ENCODE results near the gene SCFD1.
"Not testable (repeated sequence)": the region's sequence is repeated elsewhere in the genome, so short reads cannot be mapped to it uniquely, and the experiment has no call there.

The SCFD1 gene

DNA sequence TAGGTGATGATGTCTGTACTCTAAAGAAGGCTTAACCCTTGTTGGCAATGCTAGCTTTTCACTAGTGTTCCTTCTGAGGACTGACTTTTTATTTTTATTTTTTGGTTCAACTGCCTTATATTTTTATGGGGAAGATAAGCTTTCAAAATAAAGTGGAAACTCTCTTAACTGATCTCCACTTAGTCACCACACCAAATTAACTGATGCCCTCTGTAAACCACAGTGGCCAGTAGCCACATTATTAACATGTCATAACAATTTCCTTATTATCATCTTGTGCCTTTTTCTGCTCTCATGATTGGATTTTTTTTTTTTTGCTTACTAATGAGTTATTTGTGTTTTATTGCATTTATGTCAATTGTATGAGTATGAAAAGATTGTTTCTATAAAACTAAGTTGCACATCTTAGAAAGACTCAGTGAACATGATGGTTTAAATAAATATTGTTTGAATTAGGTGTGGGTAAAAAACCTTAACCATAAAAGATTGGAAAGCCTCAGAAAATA is 56.9 kb downstream of the SCFD1 start:
- no peak for DNase-seq

DNA sequence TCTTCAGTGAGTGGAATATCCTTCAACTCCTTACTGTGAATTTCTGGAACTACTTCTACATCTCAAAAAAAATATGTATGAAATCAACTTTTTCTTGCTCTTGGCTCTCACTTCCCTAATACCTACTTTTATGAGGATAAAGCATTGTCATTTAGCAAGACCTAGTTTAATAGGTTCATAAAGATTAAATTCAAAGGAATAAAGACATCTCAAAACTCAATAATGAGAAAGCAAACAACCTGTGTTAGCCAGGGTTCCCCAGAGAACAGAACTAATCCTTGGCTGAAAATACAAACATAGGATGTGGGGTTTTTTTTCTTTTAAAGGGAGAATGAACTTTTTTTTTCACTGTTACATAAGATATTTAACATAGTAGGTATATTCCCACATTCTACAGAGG is 57.9 kb downstream of the SCFD1 start:
- DNase-seq, result no peak

DNA sequence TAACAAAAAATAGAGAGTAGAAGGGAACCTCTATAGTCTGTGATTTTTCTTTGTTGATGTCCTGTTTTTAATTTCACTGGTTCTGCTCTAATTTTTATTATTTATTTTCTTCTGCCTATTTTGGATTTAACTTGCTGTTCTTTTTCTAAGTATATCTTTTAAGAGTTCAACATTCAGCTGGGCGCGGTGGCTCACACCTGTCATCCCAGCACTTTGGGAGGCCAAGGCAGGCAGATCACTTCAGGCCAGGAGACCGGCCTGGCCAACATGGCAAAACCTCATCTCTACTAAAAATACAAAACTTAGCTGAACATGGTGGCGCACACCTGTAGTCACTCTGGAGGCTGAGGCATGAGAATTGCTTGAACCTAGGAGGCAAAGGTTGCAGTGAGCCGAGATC is 58.7 kb downstream of the SCFD1 start:
- DNase-seq, result not testable (repeated sequence)

DNA sequence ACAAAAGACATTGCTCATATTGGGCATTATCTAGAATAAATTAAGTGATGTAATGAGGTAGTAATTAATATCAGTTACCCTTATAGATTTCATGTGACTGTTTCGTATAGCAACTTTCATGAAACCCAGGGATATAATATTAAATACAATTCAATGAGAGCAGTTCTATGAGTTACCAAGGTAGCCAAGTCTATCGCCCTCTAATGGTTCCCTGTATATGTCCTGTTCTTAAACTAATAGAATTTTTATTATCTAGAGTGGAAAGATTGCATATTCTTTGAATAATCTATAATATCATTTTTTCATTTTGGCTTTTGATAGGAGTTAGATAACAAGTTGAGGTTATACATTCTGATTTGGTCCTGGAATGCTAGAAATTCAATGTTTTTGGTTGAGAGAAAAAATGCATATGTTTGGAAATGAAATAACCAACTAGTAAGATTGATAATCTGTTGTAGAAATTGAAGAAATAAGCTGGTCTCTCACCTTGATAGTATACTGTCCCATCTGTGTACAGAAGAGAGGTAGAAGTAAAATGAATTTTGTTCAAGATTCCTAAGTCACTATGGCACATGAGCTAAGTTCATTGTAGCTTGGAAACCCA is 59.7 kb downstream of the SCFD1 start:
- DNase-seq, result no peak

DNA sequence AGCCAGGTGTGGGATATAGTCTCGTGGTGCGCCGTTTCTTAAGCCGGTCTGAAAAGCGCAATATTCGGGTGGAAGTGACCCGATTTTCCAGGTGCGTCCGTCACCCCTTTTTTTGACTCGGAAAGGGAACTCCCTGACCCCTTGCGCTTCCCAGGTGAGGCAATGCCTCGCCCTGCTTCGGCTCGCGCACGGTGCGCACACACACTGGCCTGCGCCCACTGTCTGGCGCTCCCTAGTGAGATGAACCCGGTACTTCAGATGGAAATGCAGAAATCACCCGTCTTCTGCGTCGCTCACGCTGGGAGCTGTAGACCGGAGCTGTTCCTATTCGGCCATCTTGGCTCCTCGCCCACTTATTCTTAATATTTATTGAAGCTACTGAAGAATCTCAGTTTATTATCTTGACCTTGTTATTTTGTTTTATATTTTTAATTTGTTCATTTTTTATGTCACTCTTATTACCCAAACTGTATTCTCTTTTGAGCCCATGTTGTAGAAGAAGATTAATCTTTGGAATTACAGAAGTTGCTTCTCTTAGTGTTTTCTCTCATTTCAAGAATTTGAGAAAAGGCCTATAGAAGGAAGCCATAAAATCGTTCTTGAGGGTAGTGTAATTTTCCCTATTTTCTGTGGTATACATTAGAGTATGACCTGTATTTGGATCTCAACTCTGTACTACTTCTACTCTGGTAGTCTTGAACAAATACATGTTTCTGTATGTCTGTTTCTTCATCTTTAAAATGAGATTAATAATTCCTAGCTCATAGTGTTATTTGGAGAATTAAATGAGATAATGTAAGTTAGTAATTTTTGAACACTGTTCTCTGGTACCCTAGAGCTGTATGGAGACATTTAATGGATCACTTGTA is 68.6 kb downstream of the SCFD1 start:
- not testable (repeated sequence) for DNase-seq

DNA sequence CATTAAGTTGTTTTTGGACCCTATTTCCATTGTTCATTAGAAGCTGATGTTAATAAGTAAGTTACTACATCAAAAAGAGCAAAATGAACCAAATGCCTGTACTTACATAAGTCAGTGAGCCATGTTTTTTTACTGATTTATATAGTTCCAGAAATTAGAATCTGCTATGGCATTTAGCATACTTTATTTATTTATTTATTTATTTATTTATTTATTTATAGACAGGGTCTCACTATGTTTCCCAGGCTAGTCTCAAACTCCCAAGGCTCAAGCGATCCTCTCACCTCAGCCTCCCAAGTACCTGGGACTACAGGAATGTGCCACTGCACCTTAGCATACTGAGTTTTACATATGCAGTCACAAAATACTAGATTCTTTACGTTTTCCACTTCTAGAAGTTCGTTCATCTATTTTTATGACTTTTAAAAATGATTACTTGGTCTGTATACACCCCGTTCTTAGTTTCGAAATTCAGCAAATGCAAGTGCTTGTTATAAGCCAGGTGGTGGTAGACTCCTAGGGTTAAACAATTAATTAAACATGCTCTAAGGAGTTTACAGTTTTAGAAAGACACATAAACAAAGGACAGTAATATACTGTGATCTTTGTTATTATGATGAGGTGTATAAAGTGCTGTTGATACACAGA is 69.8 kb downstream of the SCFD1 start:
- no peak for DNase-seq

DNA sequence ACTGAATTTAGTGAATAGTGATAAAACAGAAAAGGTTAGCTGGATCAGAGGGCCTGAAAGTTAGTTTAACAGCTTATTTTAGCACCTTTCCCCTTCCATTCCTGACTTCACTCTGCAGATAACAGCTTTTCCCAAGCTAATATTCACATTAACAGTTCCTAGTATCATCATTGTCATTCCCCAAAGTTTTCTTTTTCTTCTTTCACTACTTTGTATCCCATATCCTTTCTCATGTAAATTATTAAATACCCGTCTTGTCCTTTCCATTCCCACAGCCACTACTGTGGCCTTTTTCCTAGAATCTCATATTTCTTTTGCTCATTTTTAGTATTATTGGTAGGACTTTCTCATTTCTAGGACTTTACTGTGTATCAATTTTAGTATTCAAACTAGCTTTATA is 70.5 kb downstream of the SCFD1 start:
- no peak for DNase-seq

DNA sequence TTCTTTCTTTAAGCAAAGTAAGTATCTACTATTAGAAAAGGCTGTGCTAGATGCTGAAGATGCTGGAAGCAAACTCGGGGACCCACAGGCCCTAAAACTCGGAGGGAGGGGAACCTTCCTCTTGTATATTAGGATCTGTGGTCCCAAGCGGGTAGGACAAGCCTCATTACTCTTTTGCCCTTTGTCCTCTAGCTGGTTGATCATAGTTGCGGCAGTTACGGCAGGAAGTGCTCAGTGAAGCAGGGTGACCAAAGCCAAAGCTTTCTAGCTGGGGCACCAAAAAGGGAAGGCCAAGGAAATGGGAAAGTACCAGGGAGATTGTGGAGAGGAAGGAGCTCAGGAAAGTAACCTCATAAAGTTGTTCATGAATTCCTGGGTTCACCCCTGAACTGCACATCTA is 76.3 kb downstream of the SCFD1 start:
- no peak for DNase-seq

DNA sequence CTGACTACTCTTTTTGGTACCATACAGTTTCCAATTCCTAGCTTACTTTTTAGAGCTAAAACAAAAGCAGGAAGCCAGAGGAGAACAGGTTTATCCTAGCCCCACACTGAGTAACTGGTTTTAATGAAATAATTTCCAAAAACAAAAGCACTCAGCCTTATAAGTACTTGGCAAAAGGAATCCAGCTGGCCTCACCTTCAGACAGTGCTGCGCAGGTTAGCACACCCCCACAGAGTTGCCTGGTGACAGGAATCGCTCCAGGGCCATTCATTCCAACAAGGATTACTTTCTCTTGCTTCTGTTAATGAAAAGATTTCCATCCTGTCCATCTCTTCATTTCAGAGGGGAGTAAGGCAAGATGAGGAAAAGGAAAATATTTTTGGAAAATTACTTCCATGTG is 84.6 kb downstream of the SCFD1 start:
- no peak for DNase-seq

DNA sequence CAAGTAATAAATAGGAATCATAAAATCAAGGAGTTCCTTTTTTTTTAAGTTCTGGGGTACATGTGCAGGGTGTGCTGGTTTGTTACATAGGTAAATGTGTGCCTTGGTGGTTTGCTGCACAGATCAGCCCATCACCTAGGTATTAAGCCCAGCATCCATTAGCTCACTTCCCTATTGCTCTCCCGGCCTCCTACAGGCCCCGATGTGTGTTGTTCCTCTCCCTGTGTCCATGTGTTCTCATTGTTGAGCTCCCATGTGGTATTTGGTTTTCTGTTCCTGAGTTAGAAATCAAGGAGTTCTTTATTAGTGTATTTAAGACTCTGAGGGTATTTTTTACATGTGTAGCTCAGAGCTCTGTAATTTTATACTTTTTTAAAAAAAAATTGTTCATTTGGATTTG is 86.0 kb downstream of the SCFD1 start:
- DNase-seq, result no peak

DNA sequence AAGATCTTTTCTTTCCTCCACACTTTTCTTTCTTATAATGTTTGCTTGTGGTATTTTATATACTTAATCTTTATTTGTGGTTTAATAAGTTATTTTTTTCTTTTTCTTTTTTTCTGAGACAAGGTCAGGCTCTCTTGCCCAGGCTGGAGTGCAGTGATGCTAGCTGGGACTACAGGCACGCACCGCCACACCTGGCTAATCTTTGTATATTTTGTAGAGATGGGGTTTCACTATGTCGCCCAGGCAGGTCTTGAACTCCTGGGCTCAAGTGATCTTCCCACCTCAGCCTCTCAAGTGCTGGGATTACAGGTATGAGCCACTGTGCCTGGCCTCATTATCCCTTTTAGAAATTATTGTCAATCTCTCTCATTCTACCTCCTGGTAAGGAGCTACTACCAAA is 87.1 kb downstream of the SCFD1 start:
- no peak for DNase-seq

DNA sequence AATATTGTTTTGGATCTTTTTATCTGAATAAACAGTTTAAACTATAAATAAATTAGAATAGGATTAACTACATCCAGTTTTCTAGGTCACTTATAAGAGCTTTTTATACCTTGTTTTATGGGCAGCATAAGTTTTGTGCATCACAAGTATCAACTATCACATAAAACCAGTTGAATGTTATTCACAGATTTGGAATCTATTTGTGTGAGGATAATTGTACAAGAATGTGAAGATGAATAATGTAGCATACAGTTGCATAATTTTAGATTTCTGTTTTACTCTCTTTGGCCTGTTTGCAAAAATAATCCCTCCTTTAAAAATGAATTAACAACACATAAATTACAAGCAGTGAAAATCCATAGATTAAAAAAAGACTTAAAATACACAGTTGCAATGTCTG is 88.8 kb downstream of the SCFD1 start:
- no peak for DNase-seq

DNA sequence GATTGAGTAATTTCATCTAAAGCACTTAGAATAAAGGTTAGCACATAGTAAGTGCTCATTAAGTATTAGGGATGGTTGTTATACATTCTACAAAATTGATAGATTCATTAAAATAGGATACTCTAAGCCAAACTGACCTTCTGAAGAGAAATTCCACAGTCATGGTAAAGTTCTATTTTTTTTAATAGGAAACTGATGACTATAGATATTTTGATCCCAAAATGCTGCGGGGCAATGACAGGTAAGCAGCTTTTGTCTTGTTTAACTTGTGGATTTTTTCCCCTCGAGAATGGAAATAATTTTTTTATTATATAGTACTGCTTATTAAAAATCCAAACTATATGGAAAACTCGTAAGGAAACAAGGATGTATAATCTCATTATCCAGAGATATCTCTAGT is 97.0 kb downstream of the SCFD1 start:
- no peak for DNase-seq

DNA sequence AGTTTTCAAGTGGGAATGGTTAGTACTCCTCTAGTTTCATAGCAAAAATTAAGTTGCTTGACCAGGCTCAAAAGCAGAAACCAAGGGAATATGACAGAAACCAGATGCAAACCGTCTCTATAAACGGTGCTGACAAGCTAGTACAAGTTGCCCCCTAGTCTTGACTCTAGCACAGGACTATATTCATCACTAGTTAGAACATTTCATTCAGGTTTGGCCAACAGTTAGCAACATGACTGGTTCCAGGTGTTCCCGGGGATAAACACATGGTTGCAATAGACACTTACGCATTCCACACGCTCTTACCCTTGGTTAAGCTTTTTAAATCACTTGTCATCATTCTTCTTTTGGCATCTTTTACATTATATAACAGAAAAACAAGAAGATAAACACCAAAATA is 103.6 kb downstream of the SCFD1 start:
- no peak for DNase-seq

DNA sequence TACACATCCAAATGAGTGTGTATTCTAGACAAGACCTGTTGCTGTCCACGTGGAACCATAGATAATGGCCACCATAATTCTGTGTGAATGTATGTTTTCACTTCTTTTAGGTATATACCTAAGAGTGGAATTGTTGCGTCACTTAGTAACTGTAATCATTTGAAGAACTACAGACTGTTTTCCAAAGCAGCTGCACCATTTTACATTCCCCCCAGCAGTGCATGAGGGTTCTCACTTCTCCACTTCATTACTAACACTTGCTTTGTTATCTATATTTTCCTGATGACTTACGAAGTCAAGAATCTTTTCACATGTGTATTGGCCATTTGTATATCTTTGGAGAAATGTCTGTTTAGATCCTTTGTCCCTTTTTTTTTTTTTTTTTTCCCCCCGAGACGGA is 106.4 kb downstream of the SCFD1 start:
- DNase-seq, result no peak

DNA sequence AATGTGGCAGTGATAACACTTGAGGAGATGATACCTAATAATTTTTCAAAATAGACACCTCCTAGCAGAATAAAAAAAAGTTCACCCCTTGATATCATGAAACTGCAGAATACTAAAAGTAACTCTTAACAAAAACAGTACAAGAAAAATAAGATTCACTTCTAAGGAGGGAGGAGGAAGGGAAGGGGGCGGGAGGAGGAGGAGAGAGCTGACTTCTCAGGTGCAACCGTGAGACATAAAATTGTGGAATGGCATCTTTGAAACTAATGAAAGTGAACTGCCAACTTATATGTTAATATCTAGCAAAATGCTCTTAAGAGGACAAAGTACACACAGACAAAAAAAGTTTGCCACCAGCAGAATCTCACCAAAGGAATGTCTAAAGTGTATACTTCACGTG is 115.8 kb downstream of the SCFD1 start:
- no peak for DNase-seq

DNA sequence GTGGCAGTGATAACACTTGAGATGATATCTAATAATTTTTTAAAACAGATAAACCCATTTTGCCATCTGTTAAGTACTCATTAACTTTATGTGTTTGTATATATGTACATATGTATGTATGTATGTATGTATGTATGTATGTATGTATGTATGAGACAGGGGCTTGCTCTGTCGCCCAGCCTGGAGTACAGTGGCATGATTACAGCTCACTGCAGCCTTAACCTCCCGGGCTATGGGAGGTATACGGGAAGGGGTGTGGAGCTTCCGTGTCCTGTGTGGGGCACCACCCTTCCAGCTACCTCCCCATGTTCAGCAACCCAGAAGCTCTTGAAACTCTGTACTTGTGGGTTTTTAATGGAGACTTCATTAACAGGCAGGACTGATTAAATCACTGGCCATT is 116.9 kb downstream of the SCFD1 start:
- DNase-seq, result no peak

DNA sequence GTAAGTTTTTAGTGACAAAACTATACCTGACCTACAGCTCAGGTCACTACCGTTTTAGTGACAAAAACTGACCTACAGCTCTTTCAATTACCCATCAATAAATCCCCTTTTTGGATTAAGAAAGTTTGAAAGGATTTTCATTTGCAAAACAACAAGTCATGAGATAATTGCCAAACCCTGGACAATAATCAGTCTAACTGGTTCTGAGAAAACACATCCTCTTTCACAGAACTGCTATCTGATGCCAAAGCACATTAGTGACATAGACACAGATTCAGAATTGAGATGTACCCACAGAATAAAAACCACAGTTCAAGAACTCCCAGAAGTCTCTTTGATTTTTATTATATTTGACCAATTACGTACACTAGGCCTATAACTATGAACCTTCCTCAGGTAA is 126.2 kb downstream of the SCFD1 start:
- DNase-seq, result no peak

DNA sequence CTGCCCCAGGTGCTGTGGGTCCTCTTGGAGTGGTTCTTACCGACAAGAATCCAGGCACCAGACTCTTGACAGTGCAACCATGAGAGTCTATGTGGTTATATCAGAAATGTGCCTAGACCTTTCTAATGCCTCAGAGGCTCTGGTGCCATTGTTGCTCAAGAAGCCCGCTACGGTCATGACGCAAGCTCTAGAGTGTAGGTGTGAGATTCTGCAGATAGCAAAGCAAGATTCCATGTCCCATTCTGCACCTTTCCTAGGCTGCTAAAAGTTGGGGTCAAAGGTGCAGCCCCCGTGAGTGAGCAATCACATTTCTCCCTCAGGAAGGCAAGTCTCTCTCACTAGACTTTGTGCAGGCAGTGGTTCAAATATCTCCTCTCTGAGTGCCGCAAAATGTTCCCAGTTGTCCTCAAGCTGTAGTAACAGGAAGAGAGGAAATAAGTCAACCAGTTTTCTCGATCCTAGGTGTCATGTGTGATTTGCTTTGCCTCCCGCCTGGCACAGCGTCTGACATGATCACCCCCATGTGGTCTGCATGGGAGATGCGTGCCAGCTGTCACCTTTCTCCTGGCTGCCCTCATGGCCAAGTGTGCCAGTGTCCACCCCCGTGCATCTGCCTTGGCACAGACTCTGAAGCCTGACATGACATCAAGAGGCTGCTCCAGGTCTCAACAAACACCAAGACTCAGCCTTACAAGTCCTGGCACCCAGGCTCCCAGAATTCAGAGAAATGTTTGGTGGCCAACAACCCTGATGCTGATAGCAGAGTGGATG is 129.7 kb downstream of the SCFD1 start:
- DNase-seq, result no peak

DNA sequence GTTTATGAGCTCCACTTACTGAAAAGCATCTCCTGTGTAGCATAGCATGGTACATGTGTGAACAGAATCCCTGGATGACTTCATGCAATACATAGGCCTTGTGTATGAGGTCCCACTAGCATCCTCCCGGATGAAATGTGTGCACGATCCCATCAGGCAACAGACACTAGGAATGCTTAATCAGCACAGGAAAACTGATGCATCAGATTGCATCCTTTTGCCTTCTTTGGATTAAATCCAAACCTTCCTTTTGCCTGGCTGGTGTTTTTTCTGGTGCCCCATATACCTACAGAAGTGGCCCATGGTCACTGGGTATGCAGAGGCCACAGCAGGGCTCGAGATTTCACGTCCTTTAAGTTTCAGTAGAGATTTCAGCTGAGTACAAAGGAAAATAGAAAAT is 131.3 kb downstream of the SCFD1 start:
- no peak for DNase-seq

DNA sequence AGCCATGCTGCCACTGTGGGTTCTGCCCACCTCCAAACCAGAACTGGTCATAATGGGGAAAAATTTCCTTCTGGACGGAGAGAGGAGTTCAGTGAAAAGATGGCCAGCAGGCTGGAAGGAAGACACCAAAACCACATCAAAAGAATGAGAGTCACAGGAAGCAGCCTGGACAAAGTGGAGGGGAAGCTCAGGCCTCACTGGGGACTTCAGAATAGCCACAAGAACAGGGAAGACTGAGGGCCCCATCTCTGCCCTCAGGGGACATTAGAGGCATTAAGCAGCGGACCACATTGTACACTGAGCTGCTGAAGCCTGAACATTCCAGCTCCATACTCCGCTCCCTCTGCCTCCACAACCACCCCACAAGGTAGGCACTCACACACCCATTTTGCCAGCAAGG is 132.7 kb downstream of the SCFD1 start:
- DNase-seq, result no peak

DNA sequence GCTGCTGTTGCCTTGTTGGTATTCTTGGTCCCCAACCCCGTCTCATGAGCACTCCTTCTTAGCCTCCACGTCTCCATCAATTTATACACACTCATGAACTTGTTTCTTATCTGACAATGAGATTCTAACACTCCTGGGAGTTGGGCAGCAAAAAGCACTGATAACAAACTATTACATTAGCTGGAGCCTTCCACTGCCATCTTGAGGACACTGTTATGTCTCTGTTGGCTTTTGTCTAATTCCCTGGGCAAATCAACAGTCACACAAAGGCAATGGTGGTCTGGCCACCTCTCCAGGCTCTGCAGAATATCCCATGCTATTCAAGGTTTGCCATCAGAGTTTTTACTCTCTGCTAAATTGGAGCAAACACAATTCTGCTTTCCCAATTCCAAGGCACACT is 134.5 kb downstream of the SCFD1 start:
- DNase-seq, result no peak

DNA sequence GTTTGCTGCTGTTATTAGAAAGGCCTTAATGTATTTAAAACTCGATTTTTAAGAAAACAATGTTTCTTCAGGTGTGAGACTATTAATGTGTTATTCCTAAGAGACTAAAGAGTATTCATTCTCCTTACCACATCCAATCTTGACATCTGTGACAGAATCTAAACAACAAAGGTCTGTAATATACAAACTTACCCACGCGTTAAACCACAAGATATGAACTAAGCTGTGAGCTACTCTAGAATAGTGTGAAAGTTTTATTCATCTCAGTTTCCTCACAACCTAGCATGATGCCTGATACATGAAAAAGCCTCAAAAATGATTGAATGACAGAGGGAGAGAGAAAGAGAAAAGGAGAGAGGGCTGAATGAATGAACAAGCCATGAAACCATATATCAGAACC is 135.0 kb downstream of the SCFD1 start:
- DNase-seq, result no peak

All from amniotic stem cell (primary cell).